SK-N-SH treated with all-trans-retinoic acid at 6 μM for 48 hours (cell line): ENCODE measurements around the gene GZMH.

ENCODE experiments used
- ATAC-seq: fragments of 200-7000 bp; cut with Tn5 transposase; 3 replicates; pipeline ENCODE4 v1.9.1; 2020; ENCODE audit warnings: mild to moderate bottlenecking, moderate library complexity
- ARNTL ChIP-seq: fragments of 450-650 bp; formaldehyde crosslinking; IDR thresholded peaks from 2 replicates; pipeline ENCODE4 v1.5.0; 2020; ENCODE audit warnings: low read depth, mild to moderate bottlenecking, moderate library complexity, borderline replicate concordance
- BACH2 ChIP-seq: fragments of 250-450 bp; sonication (Bioruptor Pico); IDR thresholded peaks from 2 replicates; pipeline ENCODE4 v1.9.0; 2021; ENCODE audit warnings: mild to moderate bottlenecking, borderline replicate concordance
- CREB5 ChIP-seq: fragments of 250-450 bp; sonication (Bioruptor Pico); IDR thresholded peaks from 2 replicates; pipeline ENCODE4 v1.5.1; 2020; ENCODE audit warnings: low read depth, mild to moderate bottlenecking, moderate library complexity
- CSDC2 ChIP-seq: fragments of 250-450 bp; sonication (Bioruptor Pico); IDR thresholded peaks from 2 replicates; pipeline ENCODE4 v1.5.0; 2020; ENCODE audit warnings: mild to moderate bottlenecking, moderate library complexity
- CSRNP3 ChIP-seq: fragments of 250-450 bp; sonication (Bioruptor Pico); IDR thresholded peaks from 2 replicates; pipeline ENCODE4 v1.5.1; 2021; ENCODE audit warnings: mild to moderate bottlenecking, moderate library complexity
- ESRRG ChIP-seq: fragments of 250-450 bp; sonication (Bioruptor Pico); IDR thresholded peaks from 2 replicates; pipeline ENCODE4 v1.6.1; 2021; ENCODE audit warnings: mild to moderate bottlenecking
- ISL1 ChIP-seq: fragments of 250-450 bp; sonication (Bioruptor Pico); IDR thresholded peaks from 2 replicates; pipeline ENCODE4 v2.1.2; 2022; ENCODE audit warnings: mild to moderate bottlenecking, moderate library complexity
- OSR1 ChIP-seq: fragments of 250-450 bp; sonication (Bioruptor Pico); IDR thresholded peaks from 2 replicates; pipeline ENCODE4 v1.8.0; 2022; ENCODE audit warnings: moderate library complexity, mild to moderate bottlenecking, inconsistent platforms
- PATZ1 ChIP-seq: fragments of 250-450 bp; sonication (Bioruptor Pico); IDR thresholded peaks from 2 replicates; pipeline ENCODE4 v1.8.0; 2020; ENCODE audit warnings: mild to moderate bottlenecking, moderate library complexity, borderline replicate concordance
- PPARA ChIP-seq: fragments of 250-450 bp; sonication (Bioruptor Pico); IDR thresholded peaks from 2 replicates; pipeline ENCODE4 v1.5.0; 2020; ENCODE audit warnings: mild to moderate bottlenecking, borderline replicate concordance
- RARB ChIP-seq: fragments of 250-450 bp; sonication (Bioruptor Pico); IDR thresholded peaks from 2 replicates; pipeline ENCODE4 v1.8.0; 2021; ENCODE audit warnings: mild to moderate bottlenecking, moderate library complexity
- SNAI2 ChIP-seq: fragments of 250-450 bp; sonication (Bioruptor Pico); IDR thresholded peaks from 2 replicates; pipeline ENCODE4 v1.5.0; 2020; ENCODE audit warnings: mild to moderate bottlenecking, moderate library complexity
- TCF4 ChIP-seq: fragments of 250-450 bp; sonication (Bioruptor Pico); IDR thresholded peaks from 2 replicates; pipeline ENCODE4 v1.8.0; 2021; ENCODE audit warnings: mild to moderate bottlenecking, moderate library complexity, borderline replicate concordance
- TOX ChIP-seq: fragments of 250-450 bp; sonication (Bioruptor Pico); IDR thresholded peaks from 2 replicates; pipeline ENCODE4 v1.8.0; 2021; ENCODE audit warnings: mild to moderate bottlenecking, moderate library complexity, borderline replicate concordance
- TSHZ2 ChIP-seq: fragments of 250-450 bp; sonication (Bioruptor Pico); IDR thresholded peaks from 2 replicates; pipeline ENCODE4 v1.5.0; 2020; ENCODE audit warnings: mild to moderate bottlenecking, moderate library complexity
- ZC3H10 ChIP-seq: fragments of 250-450 bp; sonication (Bioruptor Pico); IDR thresholded peaks from 2 replicates; pipeline ENCODE4 v1.5.1; 2021; ENCODE audit warnings: mild to moderate bottlenecking, moderate library complexity
- ZFP3 ChIP-seq: fragments of 250-450 bp; sonication (Bioruptor Pico); IDR thresholded peaks from 2 replicates; pipeline ENCODE4 v1.5.0; 2020; ENCODE audit warnings: mild to moderate bottlenecking, moderate library complexity
- ZFP30 ChIP-seq: fragments of 450-650 bp; formaldehyde crosslinking; IDR thresholded peaks from 2 replicates; pipeline ENCODE4 v1.5.0; 2022; ENCODE audit warnings: mild to moderate bottlenecking, moderate library complexity
- ZNF565 ChIP-seq: fragments of 450-650 bp; formaldehyde crosslinking; conservative IDR thresholded peaks from 2 replicates; pipeline ENCODE4 v1.5.0; 2020; ENCODE audit warnings: low read depth, mild to moderate bottlenecking, moderate library complexity
- ZNF70 ChIP-seq: fragments of 450-650 bp; formaldehyde crosslinking; IDR thresholded peaks from 2 replicates; pipeline ENCODE4 v1.5.0; 2020; ENCODE audit warnings: mild to moderate bottlenecking, moderate library complexity

GZMH gene

GRCh38 chr14:24556756-24557155, 52.7 kb downstream of the GZMH start:
- TF ChIP-seq ZNF70 (CRISPR knock-in tag) (no peak), RARB (CRISPR knock-in tag) (no peak), ZFP30 (CRISPR knock-in tag) (no peak), SNAI2 (CRISPR knock-in tag) (no peak), ESRRG (CRISPR knock-in tag) (no peak), OSR1 (CRISPR knock-in tag) (no peak), ARNTL (CRISPR knock-in tag) (no peak), TCF4 (CRISPR knock-in tag) (no peak), TSHZ2 (CRISPR knock-in tag) (no peak), PATZ1 (CRISPR knock-in tag) (no peak), PPARA (CRISPR knock-in tag) (no peak), CSRNP3 (no peak), BACH2 (CRISPR knock-in tag) (no peak), ZNF565 (CRISPR knock-in tag) (no peak), CSDC2 (no peak), CREB5 (CRISPR knock-in tag) (no peak), ZC3H10 (CRISPR knock-in tag) (no peak), TOX (CRISPR knock-in tag) (no peak), ISL1 (no peak), ZFP3 (CRISPR knock-in tag) (no peak)
- no peak for ATAC-seq
